ACHN (cell line): ENCODE results near the gene TEX54.
"Not testable (repeated sequence)": the region's sequence is repeated elsewhere in the genome, so short reads cannot be mapped to it uniquely, and the experiment has no call there.

ENCODE experiments used
- DNase-seq: peaks from one replicate; pipeline ENCODE4 v3.0.0-alpha.2; 2015
- in situ Hi-C: cut with HindIII; loops from 2 replicates; pipeline ENCODE4 v1.10.0; 2017; ENCODE audit warnings: low sequenced_read_pairs, low pct_ligation_motif_present, low pct_unique_long_range_greater_than_20kb

The TEX54 gene

DNA sequence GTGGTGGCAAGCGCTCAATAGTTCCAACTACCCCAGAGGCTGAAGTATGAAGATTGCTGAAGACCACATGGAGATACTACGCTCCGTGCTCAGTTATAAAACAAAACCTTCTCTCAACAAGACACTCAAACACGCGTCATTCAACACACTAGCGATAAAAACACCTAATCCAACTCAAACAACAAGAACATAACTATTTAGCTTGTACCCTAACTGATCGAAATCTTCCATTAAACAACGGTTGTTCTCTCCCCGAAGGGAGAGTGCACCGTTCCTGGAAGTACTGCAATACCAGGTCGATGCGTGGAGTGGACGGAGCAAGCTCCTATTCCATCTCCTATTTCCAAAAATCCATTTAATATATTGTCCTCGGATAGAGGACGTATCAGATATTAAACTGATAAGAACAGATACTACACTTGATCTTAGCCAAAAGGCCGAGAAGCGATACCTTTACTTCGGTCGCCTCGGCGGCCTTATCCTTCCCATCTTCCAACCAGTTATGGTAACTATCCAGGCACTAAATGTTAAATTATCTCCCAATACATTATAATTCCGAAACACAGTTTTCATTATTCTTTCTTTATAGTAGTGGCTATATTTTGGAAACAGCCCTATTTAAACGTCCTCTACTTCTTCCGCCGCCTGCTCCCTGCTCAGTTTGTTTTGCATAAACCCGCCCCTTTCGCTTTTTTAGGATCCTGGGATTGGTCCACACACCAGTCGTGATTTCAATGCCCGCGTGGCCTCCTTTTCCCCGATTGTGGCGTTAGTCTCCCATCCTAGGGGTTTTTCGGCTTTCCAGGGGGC lies 8.9 kb upstream of the TEX54 start:
- peak; percentile 98 for DNase-seq
- in situ Hi-C loops, result no loop called here

DNA sequence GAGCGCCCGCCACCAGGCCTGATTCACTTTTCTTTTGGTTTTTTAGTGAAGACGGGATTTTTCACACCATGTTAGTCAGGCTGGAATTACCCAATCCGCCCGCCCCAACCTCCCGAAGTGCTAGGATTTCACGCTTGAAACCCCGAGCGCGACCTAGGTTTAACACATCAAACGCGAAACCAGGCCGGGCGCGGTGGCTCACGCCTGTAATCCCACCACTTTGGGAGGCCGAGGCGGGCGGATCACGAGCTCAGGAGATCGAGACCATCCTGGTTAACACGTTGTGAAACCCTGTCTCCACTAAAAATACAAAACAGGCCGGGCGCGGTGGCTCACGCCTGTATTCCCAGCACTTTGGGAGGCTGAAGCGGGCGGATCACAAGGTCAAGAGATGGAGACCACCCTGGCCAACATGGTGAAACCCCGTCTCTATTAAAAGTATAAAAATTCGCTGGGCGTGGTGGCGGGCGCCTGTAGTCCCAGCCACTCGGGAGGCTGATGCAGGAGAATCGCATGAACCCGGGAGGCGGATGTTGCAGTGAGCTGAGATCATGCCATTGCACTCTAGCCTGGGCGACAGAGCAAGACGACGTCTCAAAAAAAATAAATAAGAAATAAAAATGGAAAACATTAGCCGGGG lies 8.2 kb upstream of the TEX54 start:
- in situ Hi-C loops, result not testable (repeated sequence)
- DNase-seq, result peak; percentile 67

DNA sequence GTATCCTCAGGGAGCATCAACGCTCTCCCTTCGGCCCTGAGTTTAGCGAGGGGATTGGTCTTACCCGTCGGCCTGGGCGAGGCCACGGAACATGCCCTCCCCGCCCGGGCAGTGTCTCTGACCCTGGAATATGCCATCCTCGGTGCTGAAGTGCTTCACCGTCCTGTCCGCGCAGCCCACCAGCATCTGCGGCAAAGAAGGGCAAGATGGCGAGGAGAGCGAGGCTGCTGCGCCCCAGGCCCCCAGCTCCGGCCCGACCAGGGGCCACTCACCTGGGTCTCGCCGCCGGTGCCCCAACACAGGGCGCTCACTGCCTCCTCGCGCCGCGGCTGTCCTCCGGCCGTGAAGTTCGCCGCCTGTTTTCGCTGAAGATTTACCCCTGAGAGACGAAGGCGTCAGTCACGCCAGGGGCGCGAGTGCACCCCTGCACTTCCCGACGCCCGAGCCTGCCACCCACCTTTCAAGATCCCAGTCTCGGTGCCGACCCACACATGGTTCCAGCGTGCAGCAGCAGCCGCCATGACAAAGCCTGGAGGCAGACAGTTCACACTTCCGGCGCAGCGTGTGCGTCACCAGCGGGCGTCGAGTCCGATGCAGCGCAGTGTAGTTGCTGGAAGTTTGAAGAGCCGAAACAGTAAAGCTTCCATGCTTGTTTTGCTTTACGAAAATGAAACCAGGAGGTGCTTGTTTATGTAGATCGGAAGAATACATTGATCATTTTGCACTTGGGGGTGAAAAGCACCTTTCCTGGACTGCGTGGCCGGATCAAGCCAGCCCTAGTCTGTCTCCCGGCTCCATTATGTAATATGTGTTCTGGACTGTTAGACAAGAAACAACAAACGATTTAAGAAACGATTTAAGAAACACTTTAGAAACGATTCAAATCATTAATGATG lies 6.7 kb upstream of the TEX54 start, which contains the start of gene WDR74:
TSS of gene WDR74 (minus strand) at position 541 of the 896 bp plus-strand sequence. CDS start at position 521, 20 bp downstream.
- peak; percentile 91 for DNase-seq
- in situ Hi-C loops, result no loop called here

DNA sequence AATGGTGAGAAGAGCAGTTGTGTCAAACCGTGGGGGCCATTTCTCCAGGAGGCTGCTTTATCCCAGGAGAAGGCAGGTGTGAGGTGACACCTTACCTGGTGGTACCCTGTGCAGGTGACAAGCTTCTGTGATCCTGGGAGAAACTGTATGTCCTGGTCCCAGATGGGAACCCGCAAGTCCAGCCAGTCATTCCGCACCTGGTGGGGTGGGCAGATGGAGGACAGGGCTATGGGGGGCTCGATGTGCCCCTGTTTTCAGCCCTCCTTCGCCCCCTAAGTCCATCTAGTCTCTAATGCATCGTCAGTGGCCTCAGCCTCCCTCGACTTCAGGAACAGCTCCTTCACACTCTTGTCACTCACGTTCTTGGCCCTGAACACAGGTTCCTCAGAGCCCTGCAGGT lies 2.7 kb upstream of the TEX54 start:
- no peak for DNase-seq
- in situ Hi-C loops, result no loop called here

DNA sequence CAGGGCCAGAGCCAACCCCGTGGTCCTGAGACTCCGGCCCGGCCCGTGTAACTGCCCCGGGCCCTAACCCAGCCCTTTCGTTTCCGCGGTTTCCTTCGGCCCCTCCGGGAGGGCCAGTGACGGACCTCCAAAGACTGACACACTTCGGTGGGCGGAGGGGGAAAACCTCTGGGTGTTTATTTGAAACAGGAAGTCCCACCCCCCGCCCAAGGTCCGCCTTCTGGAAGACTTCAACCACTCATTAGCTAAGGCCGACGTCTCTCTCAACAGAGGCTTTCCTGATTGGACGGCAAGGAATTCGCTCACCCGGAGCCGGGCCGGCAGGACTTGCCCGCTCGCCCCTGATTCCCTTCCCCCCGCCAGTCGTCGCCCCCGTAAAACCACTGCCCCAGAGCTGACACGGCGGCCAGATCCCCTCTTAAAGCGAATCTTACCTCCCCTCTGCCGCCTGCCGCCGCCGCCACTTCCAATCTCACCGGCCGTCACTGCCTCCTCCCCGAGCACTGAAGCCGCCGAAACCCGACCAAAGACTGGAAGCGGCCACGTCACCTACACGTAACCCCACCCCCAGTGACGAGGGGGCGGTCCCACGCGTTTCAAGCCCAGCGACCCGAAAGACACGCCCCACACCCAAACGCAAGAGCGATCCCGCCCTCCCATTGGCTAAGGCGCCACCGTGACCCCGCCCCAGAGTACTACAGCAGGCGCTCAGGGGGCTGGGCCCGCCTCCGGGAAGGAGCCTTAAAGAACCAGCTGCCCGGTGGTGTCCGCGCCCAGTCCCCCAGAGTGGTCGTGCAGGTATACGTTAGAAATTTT lies 913 bp downstream of the TEX54 start, which contains the start of gene STX5:
TSS of gene STX5 (minus strand) at position 532 of the 816 bp plus-strand sequence. CDS start 808 bp downstream, outside the sequence.
- peak; percentile 95 for DNase-seq
- in situ Hi-C loops, result no loop called here

DNA sequence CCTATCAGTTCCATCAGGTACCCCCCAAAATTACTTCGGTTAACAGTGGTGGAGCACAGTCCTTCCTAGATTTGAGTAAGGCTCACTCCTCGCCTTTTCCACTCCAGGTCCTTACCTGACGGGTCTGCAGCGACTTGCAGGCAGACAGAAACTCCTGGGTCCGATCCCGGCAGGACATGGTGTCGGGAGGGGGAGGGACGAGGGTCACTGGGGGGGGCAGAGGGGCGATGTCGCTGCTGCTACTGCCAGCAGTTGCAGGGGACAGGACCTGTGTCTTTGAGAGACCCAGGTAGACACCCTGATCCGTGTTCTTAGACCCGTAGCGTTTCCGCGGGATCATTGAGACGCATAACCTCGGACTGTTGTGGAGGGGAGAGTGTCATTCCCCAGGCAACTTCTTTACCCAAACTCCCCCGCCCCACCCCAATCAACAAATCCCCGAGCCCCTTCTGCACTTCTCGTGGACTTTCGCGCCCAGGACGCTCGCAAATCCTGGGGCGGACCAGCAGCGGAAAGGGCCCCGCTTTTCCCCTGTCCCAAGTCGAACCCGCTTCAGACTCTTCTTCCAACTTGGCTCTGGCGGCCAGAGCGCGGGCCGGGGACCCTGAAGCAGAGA lies 1.6 kb downstream of the TEX54 start:
- DNase-seq, result peak; percentile 52

DNA sequence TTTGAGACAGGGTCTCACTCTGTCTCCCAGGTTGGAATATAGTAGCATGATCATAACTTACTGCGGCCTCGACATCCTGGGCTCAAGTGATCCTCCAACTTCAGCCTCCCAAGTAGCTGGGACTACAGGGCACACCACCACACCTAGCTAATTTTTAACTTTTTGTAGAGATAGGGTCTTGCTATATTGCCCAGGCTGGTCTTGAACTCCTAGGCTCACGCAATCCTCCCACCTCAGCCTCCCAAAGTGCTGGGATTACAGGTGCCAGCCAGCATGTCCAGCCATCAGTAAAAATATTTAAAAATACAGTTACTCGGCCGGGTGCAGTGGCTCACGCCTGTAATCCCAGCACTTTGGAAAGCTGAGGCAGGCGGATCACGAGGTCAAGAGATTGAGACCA lies 4.5 kb downstream of the TEX54 start:
- in situ Hi-C loops, DNase-seq: not testable (repeated sequence)

More for the DNA sequence above, 1.6 kb downstream of the TEX54 start:
- in situ Hi-C loops, result no loop called here

DNA sequence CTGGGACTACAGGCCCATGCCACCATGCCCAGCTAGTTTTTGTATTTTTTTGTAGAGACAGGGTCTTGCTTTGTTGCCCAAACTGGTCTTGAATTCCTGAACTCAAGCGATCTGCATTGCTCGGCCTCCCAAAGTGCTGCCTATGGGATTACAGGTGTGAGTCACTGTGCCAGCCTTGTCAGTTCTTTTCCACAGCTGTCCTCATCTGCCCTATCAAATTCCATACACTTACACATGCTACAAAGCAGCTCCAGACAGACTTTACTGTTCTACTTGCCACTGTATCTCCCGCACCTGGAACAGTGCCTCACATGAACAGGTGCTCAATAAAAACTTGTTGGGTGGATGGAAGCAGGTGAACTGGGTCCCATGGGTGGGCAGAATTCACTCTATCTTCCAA lies 9.0 kb downstream of the TEX54 start:
- in situ Hi-C loops, result no loop called here
- DNase-seq, result no peak

DNA sequence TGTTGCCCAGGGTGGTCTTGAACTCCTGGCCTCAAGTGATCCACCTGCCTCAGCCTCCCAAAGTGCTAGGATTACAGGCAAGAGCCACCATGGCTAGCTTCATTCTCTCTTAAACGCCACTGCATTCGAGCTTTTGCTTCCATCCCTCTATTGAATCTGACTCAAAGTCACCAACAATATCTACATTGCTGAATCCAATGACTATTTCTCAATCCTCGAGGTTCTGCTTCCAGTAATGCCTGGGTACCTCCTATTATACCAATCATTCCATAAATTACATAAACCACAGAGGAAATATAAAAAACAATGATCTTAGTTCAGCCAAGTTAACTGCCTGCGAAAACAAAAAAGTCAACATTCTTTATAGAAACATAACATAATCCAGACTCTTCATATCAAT lies 15.5 kb downstream of the TEX54 start:
- no peak for DNase-seq
- in situ Hi-C loops, result no loop called here

DNA sequence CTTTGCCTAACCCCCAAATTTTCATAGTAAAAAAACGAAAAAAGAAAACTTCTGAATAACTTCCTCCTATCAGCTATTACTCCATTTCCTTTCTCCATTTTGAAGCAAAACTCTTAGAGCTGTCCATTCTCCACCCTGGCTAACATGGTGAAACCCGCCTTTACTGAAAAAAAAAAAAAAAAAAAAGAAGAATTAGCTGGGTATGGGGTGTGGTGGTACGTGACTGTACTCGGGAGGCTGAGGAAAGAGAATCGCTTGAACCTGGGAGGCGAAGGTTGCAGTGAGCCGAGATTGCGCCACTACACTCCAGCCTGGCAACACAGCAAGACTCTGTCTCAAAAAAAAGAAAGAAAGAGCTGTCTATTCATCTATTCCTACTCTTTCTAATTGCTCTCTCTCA lies 16.1 kb downstream of the TEX54 start:
- in situ Hi-C loops, result no loop called here
- DNase-seq, result no peak

DNA sequence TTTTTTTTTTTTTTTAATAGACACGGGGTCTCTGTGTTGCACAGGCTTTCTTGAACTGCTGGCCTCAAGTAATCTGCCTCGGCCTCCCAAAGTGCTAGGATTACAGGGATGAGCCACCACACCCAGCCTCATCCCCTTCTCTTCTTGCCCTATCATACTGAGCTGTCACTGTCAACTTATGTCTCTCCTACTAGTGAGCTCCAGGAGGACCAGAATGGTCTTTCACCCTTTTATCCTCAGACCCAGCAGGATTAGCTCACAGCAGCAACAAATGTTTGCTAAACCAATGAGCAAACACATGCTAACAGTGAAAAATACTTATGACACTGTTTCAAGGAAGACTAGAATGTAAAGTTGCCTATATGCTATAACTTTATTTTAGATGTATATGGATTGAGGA lies 21.0 kb downstream of the TEX54 start:
- in situ Hi-C loops, result no loop called here
- DNase-seq, result no peak

DNA sequence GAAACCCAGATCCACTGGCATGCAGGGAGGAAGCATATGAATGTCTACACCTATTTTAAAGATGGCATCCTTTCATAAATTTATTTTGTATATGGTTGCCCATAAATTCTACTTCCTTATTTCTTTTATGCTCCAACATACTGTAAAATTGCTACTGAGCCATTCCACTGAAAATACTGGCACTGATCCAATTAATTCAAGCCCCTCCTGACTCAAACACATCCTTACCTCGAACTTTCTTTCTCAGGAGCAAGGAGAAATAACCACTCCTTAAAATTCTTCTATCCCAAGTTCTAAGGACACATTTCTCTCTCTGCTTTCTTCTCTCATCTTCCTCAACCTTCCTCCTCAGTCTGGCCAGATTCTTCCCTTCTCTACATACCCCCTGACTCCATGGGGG lies 21.9 kb downstream of the TEX54 start:
- no peak for DNase-seq
- in situ Hi-C loops, result no loop called here

DNA sequence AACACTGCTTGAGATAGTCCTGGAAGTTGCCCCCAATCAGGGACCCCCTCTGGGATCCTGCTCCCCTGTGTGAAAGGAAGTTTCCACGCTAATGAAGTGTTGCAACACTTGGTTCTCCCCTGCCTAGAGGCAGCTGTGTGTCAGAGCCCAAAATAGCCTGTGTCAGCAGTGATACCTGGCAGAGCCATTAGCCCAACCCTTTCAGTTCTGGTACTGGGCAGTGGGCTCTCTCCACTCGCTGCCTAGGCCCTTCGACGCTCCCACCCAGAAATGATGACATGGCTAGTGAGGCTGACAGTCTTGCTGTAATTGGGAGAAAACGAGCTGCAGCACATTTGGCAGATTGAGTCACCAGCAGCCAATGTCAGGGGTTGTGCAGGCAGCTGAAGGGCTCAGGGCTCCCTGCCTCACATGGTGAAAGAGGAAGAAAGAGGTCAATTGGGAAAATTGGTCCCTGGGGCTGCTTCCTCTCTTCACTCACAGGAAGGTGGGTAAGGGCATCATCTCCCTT lies 26.0 kb downstream of the TEX54 start:
- no peak for DNase-seq
- in situ Hi-C loops, result no loop called here

DNA sequence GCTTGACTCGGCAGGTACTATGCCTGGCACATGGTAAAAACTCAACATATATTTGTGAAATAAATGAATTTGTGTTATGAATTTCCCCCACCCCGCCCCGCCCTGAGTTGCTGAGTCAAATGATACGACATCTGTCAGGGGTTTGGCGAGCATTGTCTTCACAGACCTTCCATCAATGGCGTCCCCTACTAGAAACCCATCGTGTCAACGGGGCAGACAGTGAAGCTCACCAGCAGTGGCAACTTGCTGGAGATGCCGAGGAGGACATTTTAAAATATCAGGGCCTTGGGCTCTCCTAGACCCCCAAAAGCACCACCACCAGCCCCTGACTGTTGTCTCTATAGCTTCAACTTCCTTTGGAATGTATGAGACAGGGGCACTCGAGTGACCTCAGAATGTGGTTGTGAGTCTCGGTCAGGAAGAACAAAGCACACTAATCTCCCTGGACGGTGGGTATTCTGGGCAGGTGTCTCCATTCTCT lies 26.6 kb downstream of the TEX54 start:
- DNase-seq, result no peak
- in situ Hi-C loops, result no loop called here

DNA sequence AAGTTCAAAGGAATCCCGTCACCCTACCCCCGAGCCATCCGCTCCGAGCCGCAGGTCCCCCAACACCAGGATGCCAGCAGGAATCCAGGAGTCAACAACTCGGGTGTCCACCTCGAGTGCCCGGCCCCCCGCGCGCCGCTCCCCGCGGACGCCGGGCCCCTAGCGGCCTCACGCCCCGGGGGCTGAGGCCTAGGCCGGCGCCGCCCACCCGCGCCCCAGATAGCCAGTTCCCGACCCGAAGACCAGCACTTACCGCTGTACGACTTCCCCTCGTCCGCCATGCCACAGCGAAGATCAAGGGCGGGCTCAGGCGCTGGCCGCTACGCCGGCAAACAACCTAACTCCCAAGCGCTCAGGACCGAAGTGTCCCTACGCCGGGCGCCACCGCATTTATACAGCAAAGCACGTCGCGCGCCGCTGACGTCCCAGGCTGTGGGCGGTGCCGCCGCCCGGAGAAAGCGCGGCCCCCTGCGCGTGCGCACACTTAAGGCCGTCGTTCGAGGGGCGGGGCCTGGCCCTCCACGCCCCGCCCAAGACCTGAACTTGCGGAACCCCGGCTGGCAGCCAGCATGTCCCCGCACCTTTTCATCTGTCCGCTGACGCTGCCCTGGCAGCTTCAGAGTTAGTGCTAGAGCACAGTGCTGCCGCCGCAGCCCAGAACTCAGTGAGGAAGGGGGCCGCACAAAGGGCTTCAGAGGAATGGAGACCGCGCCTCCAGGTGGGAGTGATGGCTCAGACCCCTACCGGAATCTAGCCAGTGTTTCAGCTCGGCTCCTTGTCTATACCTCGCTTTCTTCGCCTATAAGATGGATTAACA lies 27.4 kb downstream of the TEX54 start, which contains the start of gene NXF1:
TSS of gene NXF1 (minus strand) at position 365 of the 817 bp plus-strand sequence. CDS start at position 281, 84 bp downstream.
- DNase-seq, result peak; percentile 90
- in situ Hi-C loops, result no loop called here

DNA sequence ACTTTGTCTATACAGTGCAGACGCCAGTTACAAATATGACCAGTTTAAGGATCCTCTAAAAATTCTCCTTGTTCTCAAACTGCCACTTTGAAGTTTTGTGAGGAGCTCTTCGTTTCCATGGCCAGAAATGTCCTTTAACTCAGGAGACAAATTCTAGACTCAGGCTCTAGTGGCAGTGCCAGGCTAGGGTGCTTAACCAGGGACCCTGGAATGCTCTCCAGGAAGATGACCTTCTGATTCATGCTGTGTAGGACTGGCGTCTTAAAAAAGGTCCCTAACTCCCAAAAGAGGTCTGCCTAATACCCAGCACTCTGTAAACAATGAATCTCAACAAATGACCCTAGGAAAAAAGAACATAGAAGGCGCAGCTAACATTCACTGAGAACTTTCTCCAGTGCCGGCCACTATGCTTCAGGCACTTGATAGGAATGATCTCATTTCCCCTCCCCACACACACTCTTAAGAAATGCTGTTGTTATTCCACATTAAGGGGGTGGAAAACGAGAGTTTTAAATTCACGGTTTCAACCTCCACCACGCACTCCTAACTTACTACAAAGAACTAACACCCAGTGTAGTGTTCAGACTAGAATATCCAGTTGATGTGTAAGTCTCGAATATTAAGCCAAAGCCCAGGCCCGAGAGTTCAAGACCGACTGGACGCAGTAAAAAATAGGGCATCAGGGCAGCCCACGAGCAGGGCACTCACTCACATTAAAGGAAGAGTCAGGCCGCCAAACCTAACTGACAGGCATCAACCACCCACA lies 28.1 kb downstream of the TEX54 start:
- in situ Hi-C loops, result no loop called here
- peak; percentile 26 for DNase-seq
